Measurements from ENCODE around the gene ANO5. TPM values are rescaled to one million over a fixed set of nuclear protein-coding genes. Genes with fewer than 3 reads are reported as not detected.

ANO5 gene
- polyA plus RNA-seq, 6 donors from 2014 or later = 0.29 TPM; not detected in 5

DNA sequence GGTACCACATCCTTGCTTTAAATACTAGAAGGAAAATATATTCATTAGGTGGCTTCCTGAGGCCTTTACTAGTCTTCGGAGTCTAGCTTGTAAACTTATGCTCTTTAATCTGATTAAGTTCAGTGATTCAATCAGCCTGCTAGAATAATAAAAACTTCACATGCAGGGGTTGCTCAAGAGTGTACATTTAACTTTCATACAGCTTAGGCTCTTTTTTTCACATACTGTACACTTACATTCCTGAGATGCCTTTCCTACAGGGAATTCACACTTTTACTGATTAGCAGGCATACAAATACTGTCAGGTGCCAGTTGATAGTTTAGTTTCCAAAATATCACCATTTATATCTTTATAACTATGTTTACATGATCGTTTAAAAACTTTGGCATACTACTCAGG lies 3.2 kb upstream of the ANO5 start:
- H3K9me3 Mint-ChIP-seq = peaks cover 0 to 5% (median 2%) of the 10 kb centered on the region in 7 donors
- peaks cover 25 to 41% (median 37%) of the 10 kb centered on the region in 3 donors for H3K27me3 Mint-ChIP-seq
- DNase-seq (no peak), ATAC-seq (ENCODE audit: low read depth in 2 of 2) (no peak)
- no peak overlapping the region for H3K27ac Mint-ChIP-seq
- H3K4me3 Mint-ChIP-seq = no peak overlapping the region
- peaks cover 0 to 3% of the 10 kb centered on the region in 2 donors for H3K36me3 Mint-ChIP-seq
- peaks cover 14 to 25% (median 20%) of the 10 kb centered on the region in 3 donors for H3K4me1 Mint-ChIP-seq

DNA sequence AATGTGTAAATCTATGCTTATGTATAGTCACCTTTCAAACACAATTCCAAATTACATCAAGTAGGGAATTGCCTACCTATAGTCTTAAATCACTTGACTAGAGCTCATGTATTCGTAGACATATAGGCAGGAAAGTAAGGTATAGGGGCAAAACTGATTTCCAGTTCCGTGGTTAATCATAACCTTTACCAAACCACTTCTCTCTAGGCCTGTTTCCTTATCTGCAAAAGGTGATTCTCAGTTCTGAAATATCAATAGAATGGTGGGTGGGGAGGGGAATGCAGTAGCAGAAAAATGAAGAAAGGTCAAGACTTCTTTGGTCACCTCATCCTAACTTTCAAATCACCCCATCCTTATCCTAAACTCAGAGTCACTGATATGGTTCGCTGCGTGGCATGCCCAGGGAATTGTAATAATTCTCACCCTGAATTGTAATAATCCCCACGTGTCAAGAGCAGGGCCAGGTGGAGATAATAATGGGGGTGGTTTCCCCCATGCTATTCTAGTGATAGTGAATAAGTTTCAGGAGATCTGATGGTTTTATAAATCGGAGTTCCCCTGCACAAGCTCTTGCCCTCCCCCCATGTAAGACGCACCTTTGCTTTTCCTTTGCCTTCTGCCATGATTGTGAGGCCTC lies 1.9 kb upstream of the ANO5 start:
- DNase-seq = no peak
- Mint-ChIP-seq H3K4me3 (peak overlapping the region in 1 of 8 donors; percentile 9), H3K9me3 (peaks cover 0 to 5% (median 2%) of the 10 kb centered on the region in 7 donors), H3K4me1 (peaks cover 14 to 25% (median 20%) of the 10 kb centered on the region in 3 donors), H3K36me3 (peaks cover 0 to 3% of the 10 kb centered on the region in 2 donors), H3K27ac (no peak overlapping the region), H3K27me3 (peaks cover 29 to 44% (median 39%) of the 10 kb centered on the region in 3 donors)
- no peak for ATAC-seq (ENCODE audit: low read depth in 2 of 2)

DNA sequence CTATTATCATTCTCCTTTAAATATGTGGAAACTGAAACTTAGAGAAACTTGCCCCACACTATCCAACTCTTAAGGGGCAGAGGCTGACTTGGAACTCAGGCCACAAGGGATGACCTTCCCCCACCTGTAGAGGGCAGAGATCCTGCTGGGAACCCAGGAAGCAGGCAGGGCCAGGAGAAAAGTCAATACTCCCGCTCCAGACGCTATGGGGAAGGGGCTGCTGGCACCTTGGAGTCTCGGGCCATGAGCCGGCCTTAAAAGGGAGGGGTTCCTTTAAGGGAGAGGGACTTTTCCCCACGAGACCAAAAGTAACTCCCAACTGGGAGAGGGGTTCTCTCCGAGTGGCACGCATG lies 620 bp upstream of the ANO5 start:
- H3K4me3 Mint-ChIP-seq = peak overlapping the region; percentile 52 to 89 (median 80)
- H3K36me3 Mint-ChIP-seq = peaks cover 0 to 3% of the 10 kb centered on the region in 2 donors
- DNase-seq (no peak), ATAC-seq (ENCODE audit: low read depth in 2 of 2) (no peak)
- H3K9me3 Mint-ChIP-seq = peaks cover 0 to 5% (median 2%) of the 10 kb centered on the region in 7 donors
- peaks cover 29 to 40% (median 39%) of the 10 kb centered on the region in 3 donors for H3K27me3 Mint-ChIP-seq
- H3K4me1 Mint-ChIP-seq = peaks cover 14 to 25% (median 20%) of the 10 kb centered on the region in 3 donors
- no peak overlapping the region for H3K27ac Mint-ChIP-seq

DNA sequence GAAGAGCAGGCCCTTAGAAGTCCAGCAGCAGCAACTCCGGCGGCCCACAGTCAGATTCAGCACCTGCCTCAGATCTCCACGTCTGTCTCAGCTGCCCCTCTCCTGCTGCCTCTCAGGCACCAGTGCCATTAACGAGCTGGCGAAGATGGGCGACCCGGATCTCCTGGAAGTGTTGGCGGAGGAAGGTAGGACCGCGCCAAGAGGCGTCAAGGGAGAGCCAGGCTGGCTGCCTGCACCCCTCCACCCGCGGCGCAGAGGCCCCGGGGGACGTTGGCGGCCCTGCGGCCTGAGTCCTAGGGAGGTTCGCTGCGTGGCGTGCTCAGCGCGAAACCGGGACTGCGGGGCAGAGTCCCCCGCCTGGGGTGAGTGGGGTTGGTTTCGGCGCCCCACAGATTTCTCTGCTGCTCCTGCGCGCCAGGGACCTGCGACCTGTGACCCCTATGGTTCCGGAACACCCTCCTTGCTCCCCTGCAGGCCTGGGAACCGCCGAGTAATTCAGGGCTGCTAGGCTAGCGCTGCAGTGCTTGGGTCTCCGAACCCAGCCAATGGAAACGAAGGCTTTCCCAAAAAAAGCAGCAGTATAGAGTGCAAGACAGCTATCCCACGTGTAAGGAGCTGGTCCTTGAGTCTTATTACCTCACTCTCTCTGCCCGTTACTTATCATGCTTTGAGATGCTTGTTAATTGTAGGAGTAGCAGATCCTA lies 615 bp downstream of the ANO5 start:
- Mint-ChIP-seq H3K4me1 (peaks cover 14 to 25% (median 20%) of the 10 kb centered on the region in 3 donors), H3K9me3 (peaks cover 0 to 5% (median 0%) of the 10 kb centered on the region in 7 donors), H3K27me3 (peaks cover 35 to 45% (median 39%) of the 10 kb centered on the region in 3 donors), H3K36me3 (peaks cover 0 to 3% of the 10 kb centered on the region in 2 donors), H3K4me3 (peak overlapping the region; percentile 31 to 89 (median 80)), H3K27ac (peak overlapping the region in 2 of 6 donors; percentile 60)
- DNase-seq = no peak
- no peak for ATAC-seq (ENCODE audit: low read depth in 2 of 2)

DNA sequence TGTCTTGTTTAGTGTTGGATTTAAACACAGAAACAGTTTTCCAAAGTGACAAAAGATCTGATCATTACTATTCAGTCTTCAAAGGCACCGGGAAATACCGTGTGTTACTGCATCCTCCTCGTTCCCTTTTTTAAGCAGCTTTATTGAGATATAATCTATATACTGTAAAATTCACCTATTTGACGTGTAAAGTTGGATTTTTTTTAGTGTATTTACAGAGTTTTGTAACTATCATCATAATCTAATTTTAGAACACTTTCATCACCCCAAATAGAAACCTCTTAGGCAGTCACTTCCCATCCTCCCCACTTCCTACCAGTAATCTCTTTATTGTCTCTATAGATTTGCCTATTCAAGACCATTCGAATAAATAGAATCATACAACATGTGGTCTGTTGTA lies 1.4 kb downstream of the ANO5 start:
- Mint-ChIP-seq H3K27me3 (peaks cover 35 to 45% (median 39%) of the 10 kb centered on the region in 3 donors), H3K36me3 (peaks cover 0 to 3% of the 10 kb centered on the region in 2 donors), H3K9me3 (peaks cover 0 to 5% (median 0%) of the 10 kb centered on the region in 7 donors), H3K4me1 (peaks cover 14 to 25% (median 20%) of the 10 kb centered on the region in 3 donors), H3K4me3 (peak overlapping the region in 4 of 8 donors; percentile 31 to 80 (median 54)), H3K27ac (no peak overlapping the region)
- DNase-seq (no peak), ATAC-seq (ENCODE audit: low read depth in 2 of 2) (no peak)

DNA sequence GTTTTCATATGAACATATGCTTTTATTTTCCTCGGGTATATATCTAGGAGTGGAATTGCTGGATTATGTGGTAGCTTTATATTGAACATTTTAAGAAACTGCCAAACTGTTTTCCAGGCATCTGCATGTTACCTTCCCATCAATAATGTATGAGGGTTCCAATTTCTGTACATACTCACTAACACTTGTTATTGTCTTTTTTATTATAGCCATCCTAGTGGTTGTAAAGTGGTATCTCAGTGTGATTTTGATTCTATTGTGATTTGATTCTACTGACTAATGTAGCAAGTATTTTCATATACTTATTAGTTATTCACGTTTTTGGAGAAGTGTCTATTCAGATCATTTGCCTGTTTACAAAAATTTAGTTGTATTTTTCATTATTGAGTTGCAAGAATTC lies 2.0 kb downstream of the ANO5 start:
- H3K4me3 Mint-ChIP-seq = no peak overlapping the region
- DNase-seq (no peak), ATAC-seq (ENCODE audit: low read depth in 2 of 2) (no peak)
- peaks cover 0 to 3% of the 10 kb centered on the region in 2 donors for H3K36me3 Mint-ChIP-seq
- no peak overlapping the region for H3K27ac Mint-ChIP-seq
- peaks cover 14 to 25% (median 20%) of the 10 kb centered on the region in 3 donors for H3K4me1 Mint-ChIP-seq
- H3K9me3 Mint-ChIP-seq = peaks cover 0 to 5% (median 0%) of the 10 kb centered on the region in 7 donors
- H3K27me3 Mint-ChIP-seq = peaks cover 35 to 45% (median 39%) of the 10 kb centered on the region in 3 donors

DNA sequence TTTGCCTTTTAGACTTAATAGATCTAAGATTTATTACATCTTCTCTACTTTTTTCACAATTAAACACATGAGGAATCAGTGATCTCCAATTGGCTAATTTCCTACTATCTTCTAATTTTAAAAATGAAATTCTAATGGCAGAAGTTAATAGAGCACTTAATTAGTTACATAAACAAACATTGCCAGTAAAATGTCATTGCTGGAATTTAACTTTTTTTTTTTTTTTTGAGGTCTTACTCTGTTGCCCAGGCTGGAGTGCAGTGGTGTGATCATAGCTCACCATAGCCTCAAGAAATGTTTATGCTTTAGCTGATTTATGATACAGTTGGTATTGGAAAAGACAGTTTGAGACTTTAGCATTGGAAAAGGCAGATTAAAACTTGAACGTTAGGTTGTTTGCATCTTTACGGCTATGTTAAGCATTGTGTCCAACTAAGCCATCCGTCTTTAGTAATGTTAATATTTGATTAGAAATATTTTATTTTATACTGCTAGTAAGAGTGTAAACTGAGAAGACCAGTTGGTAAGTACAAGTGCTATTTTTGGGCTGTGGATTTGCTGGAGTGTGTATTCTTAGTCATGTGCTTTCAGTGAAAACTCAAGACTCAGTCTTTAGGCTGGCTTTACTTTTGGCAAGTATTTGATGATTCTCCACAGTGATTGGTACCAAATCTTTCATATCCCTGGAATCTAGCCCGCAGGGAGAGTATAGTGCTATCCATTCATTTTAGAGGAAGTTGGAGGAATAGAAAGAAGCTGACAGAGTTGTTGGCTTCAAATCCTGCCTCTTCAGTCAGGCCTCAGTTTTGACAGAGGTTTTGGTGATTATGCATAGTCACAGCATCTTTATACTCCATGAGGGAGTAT lies 4.5 kb downstream of the ANO5 start:
- Mint-ChIP-seq H3K27ac (no peak overlapping the region), H3K27me3 (peaks cover 24 to 35% (median 25%) of the 10 kb centered on the region in 3 donors), H3K9me3 (no peaks in the 10 kb centered on the region), H3K4me3 (no peak overlapping the region), H3K4me1 (peaks cover 12 to 20% (median 15%) of the 10 kb centered on the region in 3 donors), H3K36me3 (no peaks in the 10 kb centered on the region)
- DNase-seq (no peak), ATAC-seq (ENCODE audit: low read depth in 2 of 2) (no peak)

DNA sequence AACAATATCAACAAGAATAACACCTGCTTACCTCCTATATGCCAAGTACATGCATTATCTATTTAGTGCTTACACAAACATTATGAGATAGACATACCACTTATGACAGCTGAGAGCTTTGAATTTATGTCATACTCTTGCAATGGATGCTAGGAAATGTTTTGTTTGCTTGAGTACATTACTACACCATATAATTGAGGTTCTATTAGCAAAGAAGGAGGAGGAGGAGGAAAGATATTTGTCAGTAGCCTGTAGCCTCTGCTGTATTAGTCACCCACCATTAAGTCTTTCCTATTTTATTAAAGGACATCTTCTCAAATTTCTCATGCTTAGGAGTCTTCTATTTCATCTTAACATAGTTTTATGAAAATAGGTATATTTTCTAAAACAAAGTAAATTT lies 6.4 kb downstream of the ANO5 start:
- no peak for ATAC-seq (ENCODE audit: low read depth in 2 of 2)
- Mint-ChIP-seq H3K27me3 (peaks cover 6 to 18% (median 18%) of the 10 kb centered on the region in 3 donors), H3K9me3 (no peaks in the 10 kb centered on the region), H3K27ac (no peak overlapping the region), H3K36me3 (no peaks in the 10 kb centered on the region), H3K4me1 (peaks cover 0 to 2% (median 0%) of the 10 kb centered on the region in 3 donors), H3K4me3 (no peak overlapping the region)
- DNase-seq = no peak

DNA sequence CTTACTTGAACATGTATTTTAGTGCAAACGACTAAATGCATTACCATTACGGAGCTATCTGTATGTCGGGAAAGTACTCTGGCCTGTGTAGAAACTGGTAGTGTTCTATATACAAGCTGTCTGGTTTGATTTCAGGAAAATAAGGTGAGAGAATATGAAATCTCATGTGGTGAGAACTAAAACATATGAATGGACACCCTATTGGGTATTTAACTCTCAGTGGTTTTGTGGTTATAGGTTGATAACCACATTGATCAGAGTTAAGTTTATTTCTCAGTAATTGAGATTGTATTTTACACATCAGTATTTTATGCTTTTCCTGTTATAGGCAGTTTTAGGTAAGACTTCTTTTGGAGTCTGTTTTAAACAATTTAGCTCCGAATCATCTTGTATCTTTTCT lies 10.4 kb downstream of the ANO5 start:
- no peaks in the 10 kb centered on the region for H3K9me3 Mint-ChIP-seq
- H3K36me3 Mint-ChIP-seq = no peaks in the 10 kb centered on the region
- no peaks in the 10 kb centered on the region for H3K4me1 Mint-ChIP-seq
- H3K27ac Mint-ChIP-seq = no peak overlapping the region
- ATAC-seq (ENCODE audit: low read depth in 2 of 2) = no peak
- DNase-seq = no peak
- peaks cover 0 to 4% (median 3%) of the 10 kb centered on the region in 3 donors for H3K27me3 Mint-ChIP-seq
- H3K4me3 Mint-ChIP-seq = no peak overlapping the region

DNA sequence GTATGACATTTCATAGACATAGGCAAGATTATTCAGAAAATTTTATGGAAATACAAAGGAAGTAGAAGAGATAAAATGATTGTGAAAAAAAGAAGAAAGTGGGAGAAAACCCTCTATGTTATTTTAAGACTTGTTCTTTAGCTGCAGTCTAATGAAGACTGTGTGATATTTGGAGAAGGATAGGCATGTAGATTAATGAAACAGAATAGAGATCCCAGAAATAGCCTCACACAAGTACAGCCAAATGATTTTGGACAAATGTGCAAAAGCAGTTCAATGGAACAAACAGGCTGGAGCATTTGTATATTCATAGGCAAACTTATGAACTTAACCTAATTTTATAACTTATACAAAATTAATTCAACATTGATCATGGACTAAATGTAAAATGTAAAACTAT lies 14.3 kb downstream of the ANO5 start:
- DNase-seq (no peak), ATAC-seq (ENCODE audit: low read depth in 2 of 2) (no peak)
- Mint-ChIP-seq H3K9me3 (no peaks in the 10 kb centered on the region), H3K27me3 (peaks cover 0 to 4% (median 0%) of the 10 kb centered on the region in 3 donors), H3K4me1 (no peaks in the 10 kb centered on the region), H3K36me3 (no peaks in the 10 kb centered on the region), H3K4me3 (no peak overlapping the region), H3K27ac (no peak overlapping the region)

DNA sequence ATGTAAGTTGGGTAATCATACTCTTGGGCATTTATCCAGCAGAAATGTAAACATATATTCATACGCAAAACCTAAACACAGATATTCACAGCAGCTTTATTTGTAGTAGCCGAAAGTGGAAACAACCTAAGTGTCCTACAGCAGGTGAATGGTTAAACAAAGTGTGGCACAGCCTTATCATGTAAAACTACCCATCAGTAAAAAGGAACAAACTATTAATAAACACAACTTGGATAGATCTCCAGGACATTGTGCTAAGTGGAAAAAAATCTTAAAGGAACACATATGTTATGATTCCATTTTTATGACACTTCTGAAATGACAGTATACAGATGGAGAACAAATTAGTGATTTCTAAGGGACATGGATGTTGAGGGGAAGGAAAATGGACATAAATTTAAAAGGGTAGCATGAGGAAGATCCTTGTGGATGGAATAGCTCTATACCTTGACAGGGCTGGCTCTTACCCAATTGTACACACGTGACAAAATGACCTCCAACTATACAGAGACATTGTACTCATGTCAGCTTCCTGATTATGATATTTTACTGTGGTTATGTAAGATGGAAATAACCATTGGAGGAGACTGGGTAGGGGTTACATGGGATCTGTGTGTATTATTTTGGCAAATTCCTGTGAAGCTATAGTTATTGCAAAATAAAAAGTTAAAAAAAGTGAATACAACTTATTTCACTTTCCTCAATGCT lies 15.4 kb downstream of the ANO5 start:
- H3K4me3 Mint-ChIP-seq = no peak overlapping the region
- DNase-seq (no peak), ATAC-seq (ENCODE audit: low read depth in 2 of 2) (no peak)
- no peaks in the 10 kb centered on the region for H3K36me3 Mint-ChIP-seq
- H3K27me3 Mint-ChIP-seq = peaks cover 0 to 4% (median 0%) of the 10 kb centered on the region in 3 donors
- H3K27ac Mint-ChIP-seq = no peak overlapping the region
- H3K9me3 Mint-ChIP-seq = no peaks in the 10 kb centered on the region
- no peaks in the 10 kb centered on the region for H3K4me1 Mint-ChIP-seq

DNA sequence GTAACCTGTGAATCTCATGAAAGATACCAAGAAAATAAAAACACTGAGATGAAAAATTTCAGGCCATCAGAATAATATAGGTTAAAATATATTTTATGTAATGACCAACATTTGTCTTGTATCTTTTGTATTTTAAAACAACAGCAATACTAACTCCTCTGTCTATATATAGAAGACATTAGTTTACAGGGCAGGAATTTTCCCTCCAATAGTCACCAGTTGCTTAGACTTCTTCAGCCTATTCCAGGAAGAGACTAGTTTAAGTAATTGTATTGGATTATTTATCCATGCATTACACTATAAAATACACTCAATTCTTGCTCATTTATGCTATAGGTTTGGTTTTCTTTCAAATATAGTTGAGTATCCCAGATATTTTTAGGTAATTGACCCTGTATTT lies 24.1 kb downstream of the ANO5 start:
- ATAC-seq (ENCODE audit: low read depth in 2 of 2) (no peak), DNase-seq (no peak)
- Mint-ChIP-seq H3K27me3 (no peaks in the 10 kb centered on the region), H3K4me1 (no peaks in the 10 kb centered on the region), H3K27ac (no peak overlapping the region), H3K4me3 (no peak overlapping the region), H3K36me3 (no peaks in the 10 kb centered on the region), H3K9me3 (no peaks in the 10 kb centered on the region)

DNA sequence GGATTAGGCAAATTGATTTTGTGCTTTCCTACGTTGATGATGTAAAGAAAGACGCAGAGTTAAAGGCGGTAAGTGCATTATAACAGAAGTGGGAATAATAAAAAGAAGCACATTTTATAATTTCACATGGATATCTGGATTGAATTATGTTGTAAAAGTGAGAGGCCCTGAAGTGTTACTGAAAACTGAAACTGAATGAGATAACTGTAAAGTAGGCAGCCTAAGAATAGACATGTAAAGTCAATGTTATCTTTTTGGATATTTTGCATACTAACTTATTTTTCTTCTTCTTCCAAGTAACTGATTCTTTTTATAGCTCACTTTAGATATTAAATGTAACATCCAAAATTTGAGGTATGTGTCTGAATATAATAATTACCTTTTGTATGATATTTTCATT lies 28.3 kb downstream of the ANO5 start:
- H3K9me3 Mint-ChIP-seq = no peaks in the 10 kb centered on the region
- no peak overlapping the region for H3K4me3 Mint-ChIP-seq
- H3K27me3 Mint-ChIP-seq = no peaks in the 10 kb centered on the region
- no peak for DNase-seq
- no peak overlapping the region for H3K27ac Mint-ChIP-seq
- H3K4me1 Mint-ChIP-seq = no peaks in the 10 kb centered on the region
- no peak for ATAC-seq (ENCODE audit: low read depth in 2 of 2)
- H3K36me3 Mint-ChIP-seq = no peaks in the 10 kb centered on the region
